ENCODE measurements around the gene GPRC5B.

GRCh38 chr16:19882186-19882585, 2.5 kb downstream of the GPRC5B start:
- TF ChIP-seq, protein P1, sequence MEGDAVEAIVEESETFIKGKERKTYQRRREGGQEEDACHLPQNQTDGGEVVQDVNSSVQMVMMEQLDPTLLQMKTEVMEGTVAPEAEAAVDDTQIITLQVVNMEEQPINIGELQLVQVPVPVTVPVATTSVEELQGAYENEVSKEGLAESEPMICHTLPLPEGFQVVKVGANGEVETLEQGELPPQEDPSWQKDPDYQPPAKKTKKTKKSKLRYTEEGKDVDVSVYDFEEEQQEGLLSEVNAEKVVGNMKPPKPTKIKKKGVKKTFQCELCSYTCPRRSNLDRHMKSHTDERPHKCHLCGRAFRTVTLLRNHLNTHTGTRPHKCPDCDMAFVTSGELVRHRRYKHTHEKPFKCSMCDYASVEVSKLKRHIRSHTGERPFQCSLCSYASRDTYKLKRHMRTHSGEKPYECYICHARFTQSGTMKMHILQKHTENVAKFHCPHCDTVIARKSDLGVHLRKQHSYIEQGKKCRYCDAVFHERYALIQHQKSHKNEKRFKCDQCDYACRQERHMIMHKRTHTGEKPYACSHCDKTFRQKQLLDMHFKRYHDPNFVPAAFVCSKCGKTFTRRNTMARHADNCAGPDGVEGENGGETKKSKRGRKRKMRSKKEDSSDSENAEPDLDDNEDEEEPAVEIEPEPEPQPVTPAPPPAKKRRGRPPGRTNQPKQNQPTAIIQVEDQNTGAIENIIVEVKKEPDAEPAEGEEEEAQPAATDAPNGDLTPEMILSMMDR (conservative IDR thresholded peaks at IDR 0.05), result no peak
- TF ChIP-seq EZH2 (IDR thresholded peaks at IDR 0.05; ENCODE audit: low read depth), result no peak

Measured in PC-9 (cell line).